NCI-H446 treated with DMSO at 0.1 percent for 48 hours (cell line): ENCODE data around the gene CHCHD6.

ENCODE experiments used
- DNase-seq: peaks from one replicate; lab custom pipeline; 2025; lab: John Stamatoyannopoulos, UW

CHCHD6 gene

DNA sequence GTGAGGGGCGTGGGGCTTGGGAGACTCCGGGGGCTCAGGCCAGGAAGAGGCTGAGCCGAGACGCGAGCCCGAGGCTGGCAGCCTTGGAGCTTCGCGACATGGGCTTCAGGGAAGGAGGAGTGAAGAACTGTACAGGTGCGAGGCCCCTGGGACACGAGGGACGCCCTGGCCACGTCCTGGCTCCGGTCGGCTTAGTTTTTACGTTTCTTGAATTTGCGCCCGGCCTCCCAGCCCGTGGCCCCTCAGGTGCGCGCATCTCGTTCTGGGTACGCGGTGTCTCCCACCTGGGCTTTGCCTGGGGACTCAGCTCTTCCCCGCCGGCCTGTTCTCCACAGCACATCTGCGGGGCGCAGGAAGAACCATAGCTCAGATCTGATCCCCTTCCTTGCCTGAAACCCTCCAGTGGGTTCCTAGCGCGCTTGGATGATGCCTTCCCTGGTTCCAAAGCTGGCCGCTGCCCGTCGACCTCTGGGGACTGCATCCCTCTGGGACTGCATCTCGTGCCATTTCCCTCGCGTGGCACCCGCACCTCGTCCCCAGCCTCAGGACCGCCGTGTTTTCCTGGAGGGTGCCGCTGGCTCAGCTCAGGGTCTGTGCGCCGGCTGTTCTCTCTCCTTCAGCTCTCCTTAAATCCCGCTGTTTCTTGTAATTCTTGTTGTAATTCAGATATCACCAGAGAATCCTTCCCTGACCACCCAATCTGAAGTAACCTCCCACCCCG lies 614 bp downstream of the CHCHD6 start:
- no peak for DNase-seq

DNA sequence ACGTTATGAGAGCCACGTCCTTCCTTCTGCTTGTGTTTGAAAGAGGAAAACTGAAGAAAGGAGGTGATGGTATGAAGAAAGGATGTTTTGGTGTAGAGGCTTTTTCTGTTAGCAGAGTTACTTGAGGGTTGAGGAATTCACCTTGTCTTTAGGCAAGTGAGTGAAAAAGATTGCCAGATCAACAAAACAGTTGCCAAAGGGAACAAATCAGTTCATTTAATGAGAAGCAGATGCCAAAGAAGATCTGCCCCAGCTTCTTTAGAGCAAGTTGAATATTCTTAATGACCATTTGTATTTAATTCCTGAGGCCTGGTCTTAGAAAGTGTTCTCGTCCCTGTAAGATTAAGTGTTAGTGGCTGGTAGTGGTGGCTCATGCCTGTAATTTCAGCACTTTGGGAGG lies 2.6 kb downstream of the CHCHD6 start:
- no peak for DNase-seq

DNA sequence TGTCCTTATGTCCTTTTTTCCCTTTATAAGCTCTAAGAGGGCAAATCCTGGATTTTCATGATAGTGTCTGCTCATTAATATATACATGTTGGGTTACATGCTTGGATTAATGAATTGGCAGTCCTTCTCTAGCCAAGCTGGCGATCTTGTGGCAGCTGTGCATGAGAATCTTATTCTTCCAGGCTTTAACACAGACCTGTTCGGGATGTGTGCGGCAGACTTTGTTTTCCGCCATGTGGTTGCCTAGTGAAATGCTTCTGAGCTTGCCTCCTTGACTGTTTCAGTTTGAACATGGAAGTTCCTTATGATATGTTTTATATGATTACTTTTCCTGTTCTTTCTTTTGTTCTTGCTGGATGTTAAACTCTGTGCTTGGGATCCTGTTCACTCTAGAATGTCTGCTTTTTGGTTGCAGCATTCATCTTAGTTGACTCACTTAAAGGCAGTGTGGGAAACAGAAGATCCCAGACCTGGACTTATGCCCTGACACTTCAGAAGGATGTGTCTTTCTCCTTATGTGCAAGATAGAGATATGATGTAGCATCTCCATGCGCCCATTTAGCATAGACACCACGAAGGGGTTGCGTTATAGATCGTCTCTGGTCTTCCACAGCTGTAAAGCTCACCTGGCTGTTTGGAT lies 7.2 kb downstream of the CHCHD6 start:
- no peak for DNase-seq

DNA sequence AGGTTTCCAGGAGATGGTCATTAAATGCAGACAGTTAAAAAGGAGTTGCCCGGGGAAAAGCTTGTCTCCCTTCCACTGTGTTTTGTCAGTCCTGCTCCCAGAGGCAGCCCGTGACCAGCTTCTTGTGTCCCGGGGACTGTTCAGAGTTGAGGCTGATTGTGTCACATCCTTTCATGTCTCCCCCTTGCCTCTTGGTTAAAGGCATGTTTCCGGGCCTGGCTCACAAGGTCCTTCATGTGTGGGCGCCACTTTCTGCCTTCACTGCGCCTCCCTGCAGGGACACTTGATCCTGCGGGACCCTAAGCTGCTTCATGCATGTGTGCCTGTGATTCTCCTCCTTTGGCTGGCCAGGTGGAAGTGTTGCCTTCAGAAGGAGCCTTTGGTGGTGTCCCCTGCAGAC lies 9.2 kb downstream of the CHCHD6 start:
- no peak for DNase-seq

DNA sequence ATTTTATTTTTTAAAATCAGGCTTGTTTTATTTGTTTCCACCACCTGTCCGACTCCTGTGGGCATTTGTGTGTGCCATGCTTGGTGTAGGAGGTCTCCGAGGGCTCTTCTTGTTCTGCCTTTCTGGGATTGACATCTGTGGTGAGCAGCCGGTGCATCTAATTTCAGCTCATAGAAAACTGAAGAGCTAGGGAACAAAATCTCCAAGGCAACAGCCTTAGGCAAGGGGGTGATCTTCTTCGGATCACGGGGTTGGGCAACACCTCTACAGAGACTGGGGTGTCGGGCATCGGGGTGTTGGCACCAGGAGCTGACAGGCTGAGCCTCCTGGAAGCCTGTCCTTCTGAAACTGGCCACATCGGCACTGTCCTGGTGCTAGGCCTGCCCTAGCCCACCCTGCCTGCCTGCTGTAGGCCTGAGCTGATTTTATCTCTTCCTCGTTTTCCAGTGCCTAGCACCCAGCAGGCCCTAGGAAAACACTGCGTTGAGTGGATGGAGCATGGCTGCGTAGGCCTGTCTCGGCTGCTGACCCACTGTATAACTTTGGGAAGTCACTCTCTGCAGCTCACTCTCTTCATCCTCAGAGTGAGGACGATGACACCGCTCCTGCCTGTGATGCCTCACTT lies 10.3 kb downstream of the CHCHD6 start:
- no peak for DNase-seq

DNA sequence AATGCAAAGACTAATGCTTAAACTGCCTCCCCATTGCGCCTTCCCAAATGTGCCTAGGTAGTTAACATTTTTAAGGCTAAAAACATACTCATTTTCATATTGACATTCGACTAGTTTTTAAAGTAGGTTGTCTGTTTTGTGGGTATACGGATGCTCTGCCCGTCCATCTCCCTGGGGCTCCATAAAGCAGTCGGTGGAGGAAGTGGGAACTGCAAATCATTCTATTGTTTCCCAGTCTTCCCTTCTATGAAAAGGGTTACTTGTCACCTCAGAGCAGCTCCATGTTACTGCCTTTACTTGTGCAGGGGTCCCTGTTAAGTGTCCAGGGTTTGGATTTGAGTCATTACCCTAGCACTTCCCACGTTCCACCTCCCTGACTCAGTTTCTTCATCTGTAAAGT lies 10.9 kb downstream of the CHCHD6 start:
- DNase-seq: no peak

DNA sequence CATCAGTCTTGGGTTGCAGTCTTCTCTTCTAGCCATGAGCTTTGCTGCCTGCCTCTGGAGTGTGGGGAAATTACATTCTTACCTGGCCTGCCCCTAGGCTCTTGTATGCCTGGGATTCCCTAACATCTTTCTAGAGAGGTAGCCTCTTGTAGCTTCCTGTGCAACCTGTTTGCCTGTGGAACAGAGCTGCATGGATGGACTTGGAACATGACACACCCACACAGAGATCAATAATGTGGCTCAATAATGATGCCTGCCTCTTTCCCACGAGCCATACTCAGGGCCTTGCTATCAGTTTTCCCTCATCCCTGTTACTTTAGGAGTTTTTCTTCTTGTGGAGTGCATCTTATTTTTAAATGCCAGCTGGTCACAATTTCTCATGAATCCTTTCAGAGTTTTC lies 11.4 kb downstream of the CHCHD6 start:
- DNase-seq: no peak

DNA sequence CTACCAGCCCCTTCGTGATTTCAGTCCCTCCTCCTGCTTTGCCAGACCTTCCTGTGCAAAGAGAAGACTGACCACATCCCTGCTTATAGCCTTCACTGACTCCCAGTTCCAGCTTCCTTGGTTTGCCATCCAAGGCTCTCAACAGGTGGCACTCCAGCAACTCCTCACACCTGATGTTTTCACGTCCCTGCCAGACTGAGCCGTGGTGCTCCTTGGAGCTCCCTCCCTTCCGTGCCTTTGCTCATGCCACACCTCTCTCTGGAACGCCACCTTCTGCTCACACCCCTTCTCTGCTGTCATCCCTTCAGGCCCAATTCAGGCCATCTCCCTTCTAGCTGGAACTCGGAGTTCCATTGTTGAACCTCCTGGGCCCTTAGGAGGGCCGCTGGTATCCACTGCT lies 12.0 kb downstream of the CHCHD6 start:
- DNase-seq: no peak

DNA sequence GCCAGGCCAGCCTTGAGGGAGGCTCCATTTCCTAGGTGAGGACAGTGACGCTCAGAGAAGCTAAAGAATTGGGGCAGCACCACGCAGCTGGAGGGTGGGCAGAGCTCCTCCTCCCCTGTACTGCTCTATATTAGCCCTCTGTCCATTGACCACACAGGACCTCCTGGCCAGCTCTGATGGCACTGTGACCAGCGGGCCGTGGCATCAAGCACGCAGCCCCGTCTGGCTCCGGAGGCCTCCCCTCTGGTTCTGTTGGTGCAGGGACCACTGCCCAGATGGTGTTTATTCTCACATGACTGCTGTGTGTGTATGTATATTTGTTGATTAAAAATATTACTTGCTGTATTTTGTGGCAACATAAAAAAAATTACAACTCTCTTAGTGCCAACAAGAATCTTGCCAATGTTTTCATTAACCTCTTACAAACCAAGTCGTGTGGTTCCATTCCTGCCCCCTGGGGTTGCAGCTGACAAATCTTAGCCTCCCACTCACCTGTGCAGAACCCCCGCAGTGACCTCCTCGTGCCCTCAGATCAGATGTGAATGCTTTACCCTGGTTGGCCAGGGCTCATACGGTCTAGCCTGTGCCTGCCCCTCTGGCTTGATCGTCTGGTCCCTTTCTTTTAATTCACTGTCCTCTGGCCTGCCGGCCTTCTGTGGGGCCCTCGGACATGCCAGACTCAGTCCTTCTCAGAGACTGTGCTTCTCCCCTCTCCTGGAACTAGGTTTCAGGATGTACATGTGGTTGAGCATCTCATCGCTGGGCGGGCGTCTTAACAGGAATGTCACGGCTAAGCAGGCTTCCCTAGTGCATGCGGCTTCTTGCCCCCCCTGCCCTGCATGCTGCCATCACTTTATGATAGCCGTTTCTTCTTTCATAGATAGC lies 14.8 kb downstream of the CHCHD6 start:
- no peak for DNase-seq

DNA sequence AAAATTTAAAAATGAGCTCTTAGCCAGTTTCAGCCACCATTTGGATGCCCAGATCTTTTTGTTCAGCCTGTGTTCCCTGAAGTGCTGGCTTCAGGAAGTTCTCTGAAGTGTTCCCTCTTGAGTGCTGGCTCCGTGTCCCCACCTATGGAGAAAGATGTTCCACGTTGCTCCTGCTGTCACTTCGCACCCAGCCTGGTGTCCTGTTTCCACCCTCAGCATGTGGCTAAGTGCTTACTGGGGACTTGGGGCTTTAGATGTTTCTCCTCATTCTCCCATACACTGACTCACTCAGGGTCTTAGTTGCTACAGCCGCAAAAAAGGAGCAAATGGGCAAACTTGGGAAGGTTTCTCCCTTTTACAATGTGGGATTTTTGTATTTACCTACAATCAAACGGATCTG lies 16.6 kb downstream of the CHCHD6 start:
- no peak for DNase-seq

DNA sequence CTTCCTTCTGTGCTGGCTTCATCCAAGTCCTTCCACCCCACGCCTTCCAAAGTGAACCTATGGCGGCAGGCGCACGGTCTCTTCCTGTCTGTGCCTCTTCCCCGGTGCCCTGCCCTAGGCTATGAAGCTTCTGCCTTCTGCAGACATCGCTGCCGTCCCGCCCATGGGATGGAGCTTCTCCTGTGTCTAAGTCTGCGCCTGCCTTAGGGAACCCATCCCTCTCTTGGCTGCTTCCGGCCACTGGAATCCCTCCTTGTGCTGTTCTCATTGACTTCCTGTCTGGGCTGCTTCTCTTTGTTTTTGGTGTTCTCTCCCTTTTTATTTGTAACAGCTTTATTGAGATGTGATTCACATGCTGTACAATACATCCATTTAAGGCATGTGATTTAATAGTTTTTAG lies 17.2 kb downstream of the CHCHD6 start:
- no peak for DNase-seq

DNA sequence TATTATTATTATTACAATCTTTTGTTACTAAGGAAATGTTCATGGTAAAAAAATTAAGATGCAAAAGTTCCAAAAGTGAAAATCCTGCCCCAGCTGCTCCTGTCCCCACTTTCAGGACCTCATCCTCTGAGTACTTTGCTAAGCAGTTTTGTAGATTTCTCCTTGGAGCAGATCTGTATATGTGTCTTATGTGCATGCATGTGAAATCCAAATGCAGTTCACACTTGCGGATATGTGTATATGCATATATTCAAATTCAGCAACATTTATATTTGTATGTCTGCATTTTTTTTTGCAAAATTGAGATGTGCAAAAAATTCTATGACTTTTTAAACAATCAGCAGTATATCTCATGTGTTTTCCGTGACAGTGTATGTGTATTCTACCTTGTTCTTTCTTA lies 19.2 kb downstream of the CHCHD6 start:
- no peak for DNase-seq

DNA sequence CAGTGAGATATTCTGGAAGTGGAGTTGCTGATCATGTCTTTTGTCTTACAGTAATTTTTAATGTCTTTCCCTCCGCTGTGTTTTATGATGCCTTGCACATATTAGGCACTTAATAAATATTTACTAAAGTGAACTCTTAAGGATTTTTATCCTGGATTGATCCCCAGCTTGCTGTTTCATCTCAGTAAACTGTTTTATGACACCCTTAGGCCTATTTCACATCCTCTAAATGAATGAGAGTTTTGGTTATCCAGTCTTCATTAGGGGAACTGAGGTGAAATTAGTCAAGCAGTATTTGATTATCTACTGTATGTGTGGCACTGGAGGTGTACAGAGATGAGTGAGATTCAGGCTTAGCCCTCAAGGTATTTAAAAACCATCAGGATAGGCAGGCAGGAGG lies 19.8 kb downstream of the CHCHD6 start:
- no peak for DNase-seq

DNA sequence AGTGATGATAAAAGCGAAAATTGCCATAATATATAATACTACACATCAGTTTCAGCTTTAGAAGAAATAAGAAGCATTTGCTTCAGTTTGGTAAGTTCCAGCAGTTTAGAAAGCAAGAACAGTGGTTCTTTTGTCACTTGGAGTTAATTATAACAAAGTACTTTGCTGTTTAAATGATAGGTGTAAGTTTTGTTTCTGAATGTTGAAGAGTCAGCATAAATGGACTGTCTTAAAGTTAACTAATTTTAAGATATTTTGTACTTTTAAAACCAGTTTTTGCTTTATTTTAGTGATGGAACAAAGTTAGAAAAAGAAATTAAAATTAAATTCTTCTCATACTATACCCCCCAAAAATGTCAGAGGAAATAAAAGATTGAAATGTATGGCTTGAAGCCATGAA lies 24.6 kb downstream of the CHCHD6 start:
- DNase-seq: no peak

DNA sequence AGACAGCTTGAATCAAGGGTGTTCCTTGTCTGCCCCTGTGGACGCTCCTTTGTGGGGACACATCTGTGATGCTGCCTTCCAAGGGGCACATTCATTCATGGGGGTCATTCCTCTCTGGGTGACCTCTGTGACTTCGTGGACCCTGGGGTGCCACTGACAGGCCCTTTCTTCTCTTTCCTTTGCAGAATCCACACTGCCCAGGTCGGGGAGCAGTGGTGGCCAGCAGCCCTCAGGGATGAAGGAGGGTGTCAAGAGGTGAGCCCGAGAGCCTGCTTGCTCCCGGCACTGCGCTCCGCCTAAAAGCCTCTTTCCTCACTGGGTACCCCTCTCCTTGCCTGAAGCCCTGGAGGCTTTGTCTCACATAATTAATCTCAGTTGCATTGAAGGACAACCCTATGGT lies 26.3 kb downstream of the CHCHD6 start:
- DNase-seq: no peak

DNA sequence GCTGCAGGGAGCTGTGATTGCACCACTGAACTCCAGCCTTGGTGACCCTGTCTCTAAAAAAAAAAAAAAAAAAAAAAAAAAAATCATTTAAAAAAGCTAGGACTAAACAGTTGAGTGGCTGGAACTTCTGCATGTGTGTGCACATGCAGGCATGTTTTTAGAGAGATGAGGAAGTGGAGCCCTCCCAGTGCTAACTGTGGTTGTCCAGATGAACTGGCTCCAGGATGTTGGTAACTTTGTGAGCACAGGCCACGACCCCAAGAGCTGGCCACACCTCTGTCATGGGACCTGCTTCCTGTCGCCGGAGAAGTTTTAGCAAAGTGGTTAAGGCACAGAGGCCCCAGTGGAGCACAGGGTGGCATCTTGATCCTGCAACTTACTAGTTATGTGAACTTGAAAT lies 27.0 kb downstream of the CHCHD6 start:
- no peak for DNase-seq

DNA sequence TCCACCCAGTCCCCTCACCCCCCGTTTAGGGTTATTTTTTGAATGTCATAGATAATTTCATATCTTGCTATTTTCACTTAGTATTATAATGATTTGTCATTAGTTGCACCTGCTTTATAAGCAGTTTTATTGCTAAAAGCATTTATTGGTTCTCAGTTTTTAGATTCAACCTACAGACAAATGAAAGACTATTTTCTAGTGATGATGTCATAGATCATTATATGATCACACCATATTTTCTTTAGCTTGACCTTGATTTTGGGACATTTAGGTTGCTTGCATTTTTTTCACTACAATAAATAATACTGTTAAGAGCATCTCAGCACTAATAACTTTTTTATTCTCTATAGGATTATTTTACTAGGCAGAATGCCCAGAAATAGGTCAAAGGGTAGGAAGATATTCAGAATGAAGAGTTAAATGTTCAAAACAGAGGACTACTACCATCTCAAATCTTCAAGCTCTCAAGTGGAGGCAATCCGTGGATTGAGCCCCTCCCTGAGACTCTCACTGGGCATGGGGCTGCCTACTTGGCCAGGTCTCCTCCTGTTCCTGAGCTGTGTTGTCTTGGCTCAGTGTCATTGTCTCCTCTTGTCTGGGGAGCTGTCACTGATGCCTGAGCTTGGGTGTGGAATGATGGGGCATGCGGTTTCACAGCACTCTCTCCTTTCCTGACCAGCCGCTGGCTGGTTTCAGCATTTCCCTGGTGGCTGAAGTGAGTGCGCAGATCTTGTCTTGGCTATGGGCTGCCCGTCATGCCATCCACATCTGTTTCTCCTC lies 28.4 kb downstream of the CHCHD6 start:
- DNase-seq: no peak

DNA sequence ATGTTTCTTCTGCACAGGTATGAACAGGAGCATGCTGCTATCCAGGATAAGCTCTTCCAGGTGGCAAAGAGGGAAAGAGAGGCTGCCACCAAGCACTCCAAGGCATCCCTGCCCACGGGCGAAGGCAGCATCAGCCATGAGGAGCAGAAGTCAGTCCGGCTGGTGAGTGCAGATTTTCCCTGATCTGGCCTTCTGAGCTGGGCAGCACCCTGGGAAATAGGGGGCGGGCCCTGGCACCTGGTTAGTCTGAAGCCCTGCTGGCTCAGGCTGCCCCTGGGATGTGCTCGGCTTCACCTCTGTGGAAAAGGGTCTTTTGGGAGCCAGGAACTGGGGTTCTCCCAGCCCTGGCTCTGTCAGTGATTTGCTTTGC lies 29.0 kb downstream of the CHCHD6 start:
- no peak for DNase-seq

DNA sequence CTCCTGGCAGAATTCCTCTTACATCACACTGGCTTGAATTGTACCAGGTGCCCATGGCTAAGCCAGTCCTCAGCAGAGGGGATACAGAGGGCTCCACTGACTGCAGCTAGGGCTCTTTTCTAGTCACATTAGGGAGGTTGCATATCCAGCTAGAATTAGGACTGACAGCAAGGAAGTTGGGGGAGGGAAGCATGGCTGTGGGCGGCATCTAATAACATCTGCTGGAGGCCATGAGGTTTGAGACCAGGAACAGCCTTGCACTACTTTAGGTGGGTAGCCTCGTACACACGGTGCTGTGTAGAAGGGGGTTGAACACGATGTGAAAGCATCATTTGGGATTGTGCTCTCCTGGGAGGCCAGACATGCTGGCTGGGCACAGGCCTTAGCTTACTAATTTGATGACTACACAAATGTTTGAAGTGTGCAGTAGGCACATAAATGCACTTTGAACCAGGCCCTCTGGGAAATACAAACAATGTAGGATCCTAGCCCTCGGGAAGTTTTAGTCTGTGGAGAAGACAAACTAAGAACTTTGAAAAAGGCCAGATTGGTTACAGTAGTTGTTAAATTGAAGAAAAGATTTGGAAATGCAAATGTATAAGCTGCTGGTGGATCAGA lies 30.2 kb downstream of the CHCHD6 start:
- DNase-seq: no peak

DNA sequence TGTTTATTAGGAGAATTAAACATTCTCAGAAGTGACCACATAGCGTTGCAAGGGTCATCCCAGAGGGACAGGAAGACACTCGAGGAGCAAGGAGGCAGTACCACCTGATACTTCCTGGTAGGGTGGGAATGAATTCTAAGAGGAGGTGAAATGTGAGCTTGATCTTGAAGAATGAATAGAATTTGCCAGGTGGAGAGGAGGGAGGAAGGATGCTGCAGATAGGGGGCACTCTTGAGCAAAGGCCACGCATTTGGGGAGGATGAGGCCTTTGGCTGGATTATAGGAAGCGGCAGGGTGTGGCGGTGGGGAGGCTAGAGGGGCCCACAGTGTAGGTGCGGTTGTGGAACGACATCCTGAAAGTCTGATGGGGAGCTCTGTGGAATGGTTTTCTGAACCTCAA lies 33.5 kb downstream of the CHCHD6 start:
- DNase-seq: no peak

DNA sequence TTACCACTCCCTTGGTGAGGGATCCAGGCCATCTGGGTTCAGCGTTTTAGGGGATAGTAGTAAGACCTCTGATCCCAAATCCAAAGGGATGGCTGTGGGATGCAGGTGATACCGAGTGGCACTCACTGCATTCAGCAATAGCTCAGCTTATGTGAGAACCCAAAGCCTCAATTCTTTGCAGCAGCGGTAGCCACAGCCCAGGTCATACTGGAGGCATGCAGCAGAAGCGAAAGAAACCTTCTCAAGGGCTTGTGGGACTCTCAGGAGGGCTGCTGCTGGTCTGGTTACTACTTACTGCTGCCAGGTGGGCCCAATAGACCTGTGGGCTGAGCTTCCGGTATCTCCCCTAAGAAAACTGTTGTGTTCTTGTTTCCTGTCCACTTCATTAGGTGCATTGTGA lies 38.0 kb downstream of the CHCHD6 start:
- DNase-seq: no peak

DNA sequence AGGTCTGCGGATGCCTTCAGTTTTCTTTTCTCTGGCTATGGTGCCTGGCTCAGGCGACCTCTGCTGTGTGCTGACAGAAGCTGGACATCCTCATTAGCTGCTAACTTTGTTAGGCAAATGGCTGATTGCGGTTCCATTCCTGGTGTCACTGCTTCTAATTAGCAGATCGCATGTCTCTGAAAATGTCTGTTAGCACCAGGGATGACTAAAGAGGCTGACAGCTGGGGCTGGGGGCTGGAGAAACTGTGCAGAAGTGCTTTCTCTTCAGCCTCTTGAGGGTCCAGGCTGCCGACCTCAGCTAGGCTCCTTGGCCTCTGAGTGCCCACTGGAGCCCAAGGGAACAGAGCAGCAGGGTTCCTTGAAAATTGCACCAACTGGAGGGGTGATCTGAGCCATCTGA lies 39.3 kb downstream of the CHCHD6 start:
- DNase-seq: no peak
